Keratinocyte (primary cell): ENCODE data around the gene TBC1D10B. TPM values are rescaled to one million over a fixed set of nuclear protein-coding genes. Genes with fewer than 3 reads are reported as not detected.

Source experiments
- DNase-seq: peaks from one replicate; pipeline ENCODE4 v3.0.0-alpha.2; 2011; ENCODE audit warnings: low read depth, missing footprints, low spot score
- FAIRE-seq: peaks from 2 replicates; lab custom pipeline; 2011; peaks lifted over from hg19 to GRCh38; lab: Jason Lieb, UNC
- H2AFZ ChIP-seq: 2 replicates; pipeline ENCODE4 v1.6.0; 2012; ENCODE audit warnings: low read length, control low read depth, inconsistent platforms; ENCODE audit not compliant: control insufficient read depth
- H3K27ac ChIP-seq: 2 replicates; pipeline ENCODE4 v1.5.1; 2011; ENCODE audit warnings: low read length; ENCODE audit not compliant: control insufficient read depth, insufficient read depth
- H3K27me3 ChIP-seq: 3 replicates; pipeline ENCODE4 v1.6.0; 2011; ENCODE audit warnings: low read length; ENCODE audit not compliant: control insufficient read depth, insufficient read depth; ENCODE audit errors: extremely low read depth
- H3K36me3 ChIP-seq, 2 experiments: 2 replicates in 1 of 2; 3 replicates in 1 of 2; pipeline ENCODE4 v1.5.1; 2011; ENCODE audit warnings: low read length in 2 of 2, mild to moderate bottlenecking in 1 of 2; ENCODE audit not compliant: control insufficient read depth in 2 of 2, insufficient read depth in 2 of 2; ENCODE audit errors: extremely low read depth in 1 of 2
- H3K4me1 ChIP-seq: 3 replicates; pipeline ENCODE4 v1.5.1; 2011; ENCODE audit warnings: low read length; ENCODE audit not compliant: control insufficient read depth, insufficient read depth; ENCODE audit errors: extremely low read depth
- H3K4me2 ChIP-seq: 3 replicates; pipeline ENCODE4 v1.6.0; 2011; ENCODE audit warnings: low read depth, low read length; ENCODE audit not compliant: control insufficient read depth, insufficient read depth; ENCODE audit errors: extremely low read depth
- H3K4me3 ChIP-seq, 3 experiments: fragments of 200-600 bp in 1 of 3; sonication (generic) in 1 of 3; 2 replicates in 2 of 3; 3 replicates in 1 of 3; pipeline ENCODE4 v1.5.1; 2011 to 2016; ENCODE audit warnings: low read length in 3 of 3, mild to moderate bottlenecking in 3 of 3, control low read depth in 2 of 3, inconsistent platforms in 1 of 3, low read depth in 1 of 3, mixed read lengths in 1 of 3, mixed run types in 1 of 3, moderate library complexity in 1 of 3; ENCODE audit not compliant: control insufficient read depth in 2 of 3, insufficient read depth in 2 of 3; ENCODE audit errors: extremely low read depth in 1 of 3
- H3K79me2 ChIP-seq: 2 replicates; pipeline ENCODE4 v1.6.0; 2012; ENCODE audit warnings: low read length; ENCODE audit not compliant: control insufficient read depth, insufficient read depth
- H3K9ac ChIP-seq: 3 replicates; pipeline ENCODE4 v1.6.0; 2011; ENCODE audit warnings: low read length; ENCODE audit not compliant: control insufficient read depth, insufficient read depth; ENCODE audit errors: extremely low read depth
- H3K9me1 ChIP-seq: 3 replicates; pipeline ENCODE4 v1.6.0; 2011; ENCODE audit warnings: low read length; ENCODE audit not compliant: control insufficient read depth, insufficient read depth; ENCODE audit errors: extremely low read depth
- H3K9me3 ChIP-seq: 2 replicates; pipeline ENCODE4 v1.5.1; 2012; ENCODE audit warnings: low read depth, low read length; ENCODE audit not compliant: control insufficient read depth
- H4K20me1 ChIP-seq: 3 replicates; pipeline ENCODE4 v1.6.0; 2011; ENCODE audit warnings: low read length; ENCODE audit not compliant: control insufficient read depth, insufficient read depth; ENCODE audit errors: extremely low read depth
- CTCF ChIP-seq, 3 experiments: IDR thresholded peaks in 1 of 3; conservative IDR thresholded peaks in 1 of 3; optimal IDR thresholded peaks in 1 of 3; 2 replicates in 2 of 3; 3 replicates in 1 of 3; pipeline versions ENCODE3 to v1.5.1; 2011; ENCODE audit warnings: low read length in 3 of 3, mild to moderate bottlenecking in 3 of 3, moderate library complexity in 2 of 3, control low read depth in 1 of 3, inconsistent platforms in 1 of 3; ENCODE audit not compliant: insufficient read depth in 2 of 3; ENCODE audit errors: extremely low read depth in 1 of 3
- EZH2 ChIP-seq: IDR thresholded peaks from one replicate; pipeline ENCODE4 v1.6.1; 2012; ENCODE audit warnings: inconsistent platforms, mild to moderate bottlenecking, low read length, moderate library complexity
- dilution Hi-C: fragments of 300-500 bp; cut with MboI; formaldehyde crosslinking; loops from one replicate; pipeline ENCODE4 v1.7.0; 2020; ENCODE audit warnings: low sequenced_read_pairs; ENCODE audit not compliant: extremely low pct_ligation_motif_present
- polyA plus RNA-seq, 5 experiments: library from polyadenylated mRNA; depleted of rRNA in 3 of 5; stranded (reverse) in 3 of 5; stranded (forward) in 1 of 5; unstranded in 1 of 5; fragments of >200 nt; gene quantifications; 1 replicate in 1 of 5; 2 replicates in 3 of 5; 3 replicates in 1 of 5; pipeline versions ENCODE4 v1.2.1 to v1.2.3, GENCODE V29; 2011 to 2012; ENCODE audit warnings: missing spikeins in 2 of 5, low read depth in 1 of 5, low replicate concordance in 1 of 5

The TBC1D10B gene
- polyA plus RNA-seq, 1 donor (not counting 4 experiments of a cell fraction or from before 2014, with no cell fraction given), result 8.6 TPM

- no peaks in the 10 kb centered on the region for H3K9me3 ChIP-seq
- no peaks in the 10 kb centered on the region for H3K27me3 ChIP-seq
- H3K4me2 ChIP-seq, result no peak overlapping the region
- no peak overlapping the region for H3K9ac ChIP-seq
- peaks cover 10% of the 10 kb centered on the region for H3K4me1 ChIP-seq
- dilution Hi-C loops, result no loop called here
- H3K36me3 ChIP-seq, result peaks cover 29 to 34% of the 10 kb centered on the region in 2 experiments
- no peak overlapping the region for H3K4me3 ChIP-seq
- no peak for FAIRE-seq
- no peaks in the 10 kb centered on the region for H4K20me1 ChIP-seq
- TF ChIP-seq CTCF (optimal IDR thresholded peaks at IDR 0.05 in 1 of 3, IDR thresholded peaks at IDR 0.05 in 1 of 3, conservative IDR thresholded peaks at IDR 0.05 in 1 of 3; ENCODE audit: extremely low read depth in 1 of 3, insufficient read depth in 2 of 3, low read length in 3 of 3) (no peak), EZH2 (no peak)
- no peak for DNase-seq
- H2AFZ ChIP-seq, result no peak overlapping the region
- H3K79me2 ChIP-seq, result peaks cover 41% of the 10 kb centered on the region
- no peak overlapping the region for H3K27ac ChIP-seq
- no peaks in the 10 kb centered on the region for H3K9me1 ChIP-seq
Observed at GRCh38 chr16:30359871-30360170, 10.5 kb downstream of the TBC1D10B start.

- Histone ChIP-seq H3K9me1 (no peaks in the 10 kb centered on the region), H3K36me3 (peaks cover 25 to 29% of the 10 kb centered on the region in 2 experiments), H3K79me2 (peaks cover 41% of the 10 kb centered on the region)
Observed at GRCh38 chr16:30358990-30359870, 11.1 kb downstream of the TBC1D10B start.

More at GRCh38 chr16:30358990-30359870, 11.1 kb downstream of the TBC1D10B start:
- Histone ChIP-seq H3K4me1 (peaks cover 11% of the 10 kb centered on the region), H3K4me3 (no peak overlapping the region), H3K27me3 (no peaks in the 10 kb centered on the region), H3K4me2 (no peak overlapping the region), H3K27ac (no peak overlapping the region), H3K9ac (no peak overlapping the region), H2AFZ (no peak overlapping the region), H4K20me1 (no peaks in the 10 kb centered on the region), H3K9me3 (no peaks in the 10 kb centered on the region)
- dilution Hi-C loops, result no loop called here
- DNase-seq, result no peak
- TF ChIP-seq EZH2 (no peak), CTCF (optimal IDR thresholded peaks at IDR 0.05 in 1 of 3, IDR thresholded peaks at IDR 0.05 in 1 of 3, conservative IDR thresholded peaks at IDR 0.05 in 1 of 3; ENCODE audit: extremely low read depth in 1 of 3, insufficient read depth in 2 of 3, low read length in 3 of 3) (no peak)
- no peak for FAIRE-seq
